HG03575 (cell line): ENCODE data around the gene IL31RA.

Experiments
- ATAC-seq: cut with Tn5 transposase; IDR thresholded peaks from one replicate; pipeline ENCODE4 v1.9.1; 2021; ENCODE audit not compliant: unreplicated experiment, insufficient number of reproducible peaks, low FRiP score; ENCODE audit errors: extremely low read depth

IL31RA gene

DNA sequence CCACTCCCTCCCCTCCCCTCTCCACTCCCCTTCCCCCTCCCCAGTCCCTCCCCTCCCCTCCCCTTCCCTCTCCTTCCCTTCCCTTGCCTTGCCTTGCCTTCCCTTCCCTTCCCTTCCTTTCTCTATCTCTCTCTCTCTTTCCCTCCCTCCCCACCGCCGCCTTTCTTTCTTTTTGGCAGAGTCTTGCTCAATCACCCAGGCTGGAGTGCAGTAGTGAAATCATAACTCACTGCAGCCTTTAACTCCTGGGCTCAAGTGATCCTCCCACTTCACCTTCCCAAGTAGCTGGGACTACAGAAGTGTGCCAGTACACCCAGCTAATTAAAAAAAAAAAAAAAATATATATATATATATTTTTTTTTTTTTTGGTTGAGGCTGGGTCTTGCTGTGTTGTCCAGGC lies 45.5 kb downstream of the IL31RA start:
- no peak for ATAC-seq

DNA sequence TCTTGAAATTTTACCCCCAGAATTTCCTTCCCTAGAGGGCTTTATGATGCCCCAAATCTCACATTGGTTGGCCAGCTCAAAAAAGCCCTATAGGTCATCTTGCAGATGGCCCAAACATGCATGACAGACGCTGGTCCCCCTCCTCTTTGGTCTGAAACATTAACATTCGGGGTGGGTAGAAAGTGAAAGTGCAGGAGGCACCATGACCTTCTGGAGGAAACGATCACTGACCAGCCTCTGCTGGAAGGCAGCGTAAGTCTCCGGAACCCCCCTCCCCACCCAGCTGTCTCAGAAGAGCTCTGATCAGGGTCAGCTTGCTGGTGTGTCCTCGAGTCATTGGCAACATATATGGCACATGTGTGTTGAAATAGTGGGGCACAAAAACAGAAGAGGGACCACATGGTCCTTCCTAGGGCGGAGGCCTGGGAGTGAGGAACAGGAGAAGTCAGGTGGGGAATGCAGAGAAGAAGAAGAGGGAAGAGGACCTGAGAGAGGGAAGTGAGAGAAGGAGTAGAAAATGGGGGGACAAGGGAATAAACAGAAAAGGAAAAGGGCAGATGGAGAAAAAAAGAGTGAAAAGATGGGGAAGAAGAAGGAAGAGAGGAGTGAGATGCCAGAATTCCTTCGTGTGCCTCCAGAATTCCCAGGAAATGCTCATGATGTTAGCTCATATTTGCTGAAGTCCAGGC lies 46.2 kb downstream of the IL31RA start:
- no peak for ATAC-seq

DNA sequence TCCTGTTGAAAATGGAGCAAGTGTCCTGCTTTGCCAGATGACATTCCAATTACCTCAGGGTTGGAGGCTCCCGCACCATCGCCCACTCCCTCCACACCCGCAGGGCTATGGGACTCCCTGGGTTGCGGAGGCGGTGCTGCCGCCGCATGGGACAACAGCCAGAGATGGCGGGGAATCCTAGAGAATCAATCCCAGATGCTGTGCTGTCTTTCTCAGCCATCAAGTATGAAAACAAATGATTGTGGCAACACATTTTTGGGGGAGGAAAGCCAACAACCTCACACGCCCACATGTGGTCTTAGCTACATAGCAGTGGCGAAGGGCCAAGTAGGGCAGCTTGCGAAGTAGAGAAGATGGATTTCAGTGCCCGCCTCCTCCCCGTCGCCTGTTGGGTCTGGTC lies 46.7 kb downstream of the IL31RA start:
- no peak for ATAC-seq

DNA sequence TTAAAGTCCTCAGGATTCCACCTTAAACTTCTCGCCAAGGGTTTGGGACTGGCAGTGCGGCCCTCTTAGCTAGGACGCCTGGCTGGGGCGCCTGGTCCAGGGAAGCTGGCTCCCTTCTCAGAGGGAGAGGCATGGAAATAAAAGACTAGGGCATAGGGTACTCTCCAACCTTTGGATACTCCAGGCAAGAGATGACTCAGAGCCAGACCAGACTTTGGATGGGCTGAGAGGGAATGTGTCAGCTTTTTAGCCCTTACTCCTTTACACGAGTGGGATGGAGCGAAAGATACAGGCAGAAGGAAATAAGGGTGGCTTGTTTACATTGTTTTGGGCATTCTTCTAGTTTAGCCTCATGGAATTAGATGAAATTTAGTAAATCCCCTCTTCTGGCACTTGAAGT lies 48.2 kb downstream of the IL31RA start:
- no peak for ATAC-seq

DNA sequence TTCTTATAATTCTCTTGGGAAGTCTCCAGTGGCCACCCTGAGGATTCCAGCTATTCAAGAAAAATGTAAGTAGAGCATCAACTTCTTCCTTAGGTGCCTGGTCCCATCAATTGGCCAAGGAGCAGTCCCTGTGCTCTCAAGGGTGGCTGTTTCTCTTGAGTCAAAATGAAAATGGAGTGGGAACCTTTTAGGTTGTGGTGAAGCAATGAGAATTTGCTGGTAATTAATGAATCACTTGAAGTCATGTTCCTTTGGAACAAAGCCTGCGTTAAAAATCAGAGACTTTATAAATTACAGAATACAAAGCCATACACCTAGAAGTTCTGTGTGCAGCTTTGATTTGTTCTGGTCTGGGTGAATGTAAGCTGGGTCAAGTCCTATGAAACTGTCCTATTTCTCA lies 48.9 kb downstream of the IL31RA start:
- no peak for ATAC-seq

DNA sequence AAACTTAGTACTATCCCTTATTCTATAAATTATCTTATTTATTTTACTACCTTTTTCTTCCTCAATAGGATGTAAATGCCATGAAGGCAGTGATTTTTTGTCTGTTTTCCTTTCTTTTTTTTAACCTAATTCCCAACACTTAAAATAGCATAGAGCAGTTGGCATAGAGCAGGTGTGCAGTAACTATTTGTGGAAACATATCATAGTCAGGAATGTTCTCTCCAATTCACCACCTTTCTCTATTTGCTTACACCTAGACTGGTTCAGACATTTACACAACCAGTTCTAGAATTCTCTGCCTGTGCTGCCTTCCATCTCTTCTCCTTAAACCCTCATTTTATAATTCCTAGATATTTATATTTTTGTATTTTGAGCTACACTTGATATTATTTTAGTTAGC lies 49.6 kb downstream of the IL31RA start:
- ATAC-seq = no peak

DNA sequence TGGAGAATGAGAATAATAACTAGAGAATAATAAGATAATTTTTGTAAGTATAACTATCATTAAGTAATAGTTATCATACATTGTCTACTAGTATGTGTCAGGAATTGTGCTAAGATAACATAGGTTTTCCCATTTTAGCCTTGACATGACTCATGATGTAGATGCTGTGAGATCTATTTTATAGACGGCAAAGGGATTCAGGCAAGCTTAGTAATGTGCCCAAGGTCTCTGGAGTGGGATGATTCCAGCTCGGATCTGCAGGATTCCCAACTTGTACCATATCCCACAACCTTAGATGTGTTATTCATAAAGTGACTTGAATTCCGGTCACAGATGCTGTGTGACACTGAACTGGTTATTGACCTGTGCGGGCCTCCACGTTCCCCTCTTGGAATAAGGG lies 51.5 kb downstream of the IL31RA start:
- ATAC-seq = no peak

DNA sequence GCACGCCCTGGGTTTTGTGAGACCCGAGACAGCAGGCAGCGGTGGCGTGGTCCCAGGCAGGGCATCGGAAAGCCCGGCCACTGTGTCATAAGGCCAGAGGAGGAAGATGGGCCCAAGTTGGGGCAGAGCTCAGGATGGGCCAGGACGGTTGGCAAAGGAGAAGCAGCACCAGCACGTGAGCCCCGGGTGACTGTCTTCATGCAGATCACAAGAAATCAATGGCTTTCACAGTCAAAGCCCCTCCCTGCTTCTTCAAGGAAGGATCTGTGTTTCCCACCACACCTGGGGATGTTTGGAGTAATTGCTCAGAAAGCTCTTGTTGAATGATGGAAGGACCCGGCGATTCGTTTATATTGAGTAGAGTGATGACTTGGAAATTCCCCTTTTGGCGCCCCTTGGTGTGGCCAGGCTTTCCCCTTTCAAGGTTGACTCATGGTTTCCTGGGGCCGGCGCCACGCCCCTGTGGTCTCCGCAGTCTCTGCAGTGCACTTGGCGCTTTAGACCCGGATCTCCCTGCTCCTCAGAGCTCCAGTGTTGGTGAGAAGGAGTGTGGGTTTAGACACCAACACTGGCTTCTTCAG lies 52.1 kb downstream of the IL31RA start:
- peak; percentile 73 for ATAC-seq

DNA sequence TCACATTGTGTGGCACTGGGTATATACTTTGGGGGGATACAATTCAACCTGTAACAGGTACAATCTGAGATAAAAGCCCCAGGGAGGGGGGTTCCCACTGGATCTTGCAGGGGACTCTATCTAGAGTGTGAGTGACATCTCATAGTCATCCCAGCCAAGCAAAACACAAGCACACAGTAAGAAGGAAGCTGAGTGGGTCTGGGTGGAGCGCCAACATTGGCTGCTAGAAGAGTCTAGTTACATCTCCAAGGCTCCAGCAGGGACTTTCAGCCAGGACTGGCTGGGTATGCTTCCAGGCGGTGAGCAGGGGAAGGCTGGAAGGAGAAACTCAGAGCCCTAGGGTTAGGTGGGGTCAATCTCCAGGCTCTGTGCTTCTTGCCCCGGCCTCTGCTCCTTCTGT lies 53.0 kb downstream of the IL31RA start:
- ATAC-seq = no peak

DNA sequence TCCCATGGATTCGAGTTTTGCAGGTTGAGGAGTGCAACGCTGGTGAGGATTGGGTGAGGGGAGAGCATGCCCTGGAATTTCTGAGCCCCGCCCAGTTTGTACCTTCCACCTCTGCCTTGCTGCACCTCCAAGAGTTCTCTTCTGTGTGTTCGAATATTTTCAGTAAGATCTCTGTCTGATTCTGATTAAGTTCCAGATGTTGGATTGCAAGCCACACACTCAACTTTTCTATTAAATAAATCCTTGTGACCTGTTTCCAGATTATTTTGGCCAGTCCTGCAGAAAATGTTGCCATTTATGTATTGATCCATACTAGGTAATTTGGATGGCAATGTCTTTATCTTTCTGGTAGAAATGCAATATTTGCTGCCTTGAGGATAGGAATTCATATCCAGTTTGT lies 54.1 kb downstream of the IL31RA start:
- no peak for ATAC-seq

DNA sequence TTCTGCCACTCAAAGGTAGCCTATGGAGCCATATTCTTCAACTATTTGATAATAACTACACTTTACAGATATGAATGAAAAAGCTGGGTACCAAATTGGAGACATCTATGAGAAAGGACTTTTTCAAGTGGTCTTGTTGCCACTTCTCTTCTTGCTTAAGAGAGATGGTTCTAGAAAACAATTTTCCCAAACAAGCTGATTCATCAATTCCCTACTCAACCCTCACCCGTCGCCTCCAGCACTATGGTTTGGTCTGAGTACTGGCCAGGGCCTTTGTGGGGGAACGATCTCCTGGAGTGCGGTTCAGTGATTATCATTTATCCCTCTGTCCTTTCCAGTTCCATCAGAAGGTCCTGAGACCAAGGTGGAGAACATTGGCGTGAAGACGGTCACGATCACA lies 56.8 kb downstream of the IL31RA start:
- ATAC-seq = no peak

DNA sequence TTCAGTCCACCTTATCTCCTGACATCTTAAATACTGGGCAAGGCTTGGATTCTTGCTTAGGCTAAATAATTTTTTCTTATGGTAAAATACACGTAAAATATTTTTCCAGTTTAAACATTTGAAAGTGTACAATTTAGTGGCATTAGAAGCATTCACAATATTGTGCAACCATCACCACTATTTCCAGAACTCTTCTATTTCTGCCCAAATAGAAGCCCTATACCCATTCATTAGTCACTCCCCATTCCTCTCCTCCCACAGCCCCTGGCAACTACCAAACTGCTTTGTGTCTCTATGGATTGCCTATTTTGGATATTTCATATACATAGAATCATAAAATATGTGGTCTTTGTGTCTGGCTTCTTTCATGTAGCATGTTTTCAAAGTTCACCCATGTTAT lies 57.6 kb downstream of the IL31RA start:
- no peak for ATAC-seq

DNA sequence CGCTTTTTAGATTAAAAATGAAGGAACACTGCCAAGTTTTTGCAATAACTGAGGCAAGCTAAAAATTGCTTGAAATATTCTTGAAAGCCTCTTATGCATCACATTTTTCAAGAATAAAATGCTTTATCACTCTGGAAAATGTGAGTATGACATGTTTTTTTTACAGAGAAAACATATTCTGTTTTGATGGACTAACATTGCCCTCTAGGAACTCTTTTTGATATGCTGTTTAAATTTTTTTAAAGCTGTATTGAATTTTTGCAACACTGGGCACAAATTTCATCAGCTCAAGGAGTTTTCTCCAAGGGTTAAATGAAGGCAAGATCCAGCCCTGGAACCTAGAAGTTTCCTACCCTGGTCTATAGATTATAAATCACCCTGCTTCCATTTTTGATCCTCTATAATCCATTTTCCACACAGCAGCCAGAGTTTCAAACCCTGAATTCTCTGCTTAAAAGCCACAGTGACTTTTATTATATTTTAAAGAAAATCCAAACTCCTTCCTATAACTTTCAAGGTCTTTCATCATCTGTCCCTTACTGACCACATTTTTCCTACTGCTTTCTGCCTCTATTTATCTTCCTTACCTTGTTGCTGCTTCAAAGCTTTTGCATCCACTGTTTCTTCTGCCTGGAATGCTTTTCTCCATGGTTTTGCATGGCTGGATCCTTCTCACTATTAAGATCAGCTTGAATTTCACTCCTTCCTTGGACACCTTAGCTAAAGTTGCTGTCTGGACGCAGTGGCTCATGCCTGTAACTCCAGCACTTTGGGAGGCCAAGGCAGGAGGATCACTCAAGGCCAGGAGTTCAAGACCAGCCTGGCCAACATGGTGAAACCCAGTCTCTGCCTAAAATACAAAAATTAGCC lies 60.9 kb downstream of the IL31RA start:
- ATAC-seq = no peak

DNA sequence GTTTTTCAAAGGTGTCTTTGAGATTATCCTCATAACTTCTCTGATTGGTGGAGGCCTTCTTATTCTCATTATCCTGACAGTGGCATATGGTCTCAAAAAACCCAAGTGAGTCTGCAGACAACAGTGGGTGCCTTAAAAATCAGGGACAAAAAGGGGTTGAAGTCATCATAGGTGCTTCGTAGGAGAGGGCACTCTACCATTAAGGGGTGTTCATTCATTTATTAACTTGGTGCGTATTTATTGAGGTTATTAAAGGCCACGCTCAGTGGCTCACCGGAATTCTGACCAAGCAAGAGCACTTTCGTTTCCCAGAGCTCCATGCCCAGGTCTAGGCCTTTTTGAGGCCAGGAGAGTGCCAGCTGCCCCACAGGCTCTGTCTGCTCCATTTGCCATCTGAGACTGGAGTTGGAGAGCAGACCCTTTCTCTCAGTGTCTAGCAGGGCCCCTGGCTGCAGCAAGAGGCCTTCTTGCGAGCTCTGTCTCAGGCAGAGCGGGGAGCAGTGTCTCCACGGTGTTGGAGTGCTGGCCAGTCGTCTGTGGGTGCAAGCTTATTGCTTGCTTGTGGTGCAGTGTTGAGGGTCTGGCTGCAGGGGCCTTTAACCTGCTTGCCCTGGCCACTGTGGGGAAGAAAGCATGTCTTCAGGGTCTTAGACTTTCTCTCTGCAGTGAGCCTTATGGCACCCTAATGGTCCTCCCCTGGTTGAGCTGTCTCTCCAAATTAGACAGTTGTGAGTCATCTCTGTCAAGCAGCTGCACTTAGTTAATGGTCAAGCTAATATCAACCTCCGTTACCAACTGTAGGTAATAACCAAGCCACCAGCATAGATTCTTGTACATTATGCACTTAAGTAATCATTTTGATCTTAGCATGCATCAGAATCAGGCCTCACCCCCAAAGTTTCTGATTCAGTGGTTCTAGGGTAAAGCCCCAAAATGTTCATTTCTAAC lies 62.6 kb downstream of the IL31RA start:
- peak; percentile 89 for ATAC-seq

DNA sequence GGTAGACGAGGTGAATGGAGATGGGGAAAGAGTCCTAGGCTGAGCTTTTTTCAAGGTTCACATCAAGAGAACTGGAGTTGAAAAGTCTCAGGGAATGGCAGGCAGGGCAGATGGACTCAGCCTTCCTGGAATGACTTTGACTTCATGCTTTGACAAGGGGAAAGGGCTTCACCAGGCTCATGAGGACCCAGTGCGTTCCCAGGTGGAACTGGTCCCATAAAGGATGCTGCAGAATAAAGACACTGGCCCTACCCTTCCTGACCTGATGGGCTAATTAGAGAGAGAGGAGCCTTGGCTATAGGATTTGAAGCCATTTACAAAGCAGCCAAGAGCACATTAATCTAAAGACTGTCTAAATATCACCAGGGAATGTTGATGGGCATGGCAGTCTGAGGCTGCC lies 63.8 kb downstream of the IL31RA start:
- ATAC-seq = no peak

DNA sequence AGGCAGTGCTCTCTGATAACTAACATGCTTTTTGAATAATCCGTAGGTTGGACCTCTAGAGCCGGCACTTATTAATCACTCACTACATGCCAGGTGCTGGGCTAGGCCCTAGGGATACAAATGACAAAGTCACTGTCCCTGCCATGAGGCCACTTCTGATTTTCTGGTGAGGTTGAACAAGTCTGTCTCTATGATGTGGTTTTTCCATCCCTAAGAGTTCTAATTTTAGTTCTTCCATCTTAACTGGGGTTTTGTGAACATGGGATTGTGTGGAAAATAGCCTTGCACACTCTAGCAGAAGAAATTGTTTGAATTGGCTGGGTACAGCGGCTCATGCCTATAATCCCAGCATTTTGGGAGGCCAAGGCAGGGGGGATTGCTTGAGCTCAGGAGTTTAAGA lies 64.6 kb downstream of the IL31RA start:
- no peak for ATAC-seq

DNA sequence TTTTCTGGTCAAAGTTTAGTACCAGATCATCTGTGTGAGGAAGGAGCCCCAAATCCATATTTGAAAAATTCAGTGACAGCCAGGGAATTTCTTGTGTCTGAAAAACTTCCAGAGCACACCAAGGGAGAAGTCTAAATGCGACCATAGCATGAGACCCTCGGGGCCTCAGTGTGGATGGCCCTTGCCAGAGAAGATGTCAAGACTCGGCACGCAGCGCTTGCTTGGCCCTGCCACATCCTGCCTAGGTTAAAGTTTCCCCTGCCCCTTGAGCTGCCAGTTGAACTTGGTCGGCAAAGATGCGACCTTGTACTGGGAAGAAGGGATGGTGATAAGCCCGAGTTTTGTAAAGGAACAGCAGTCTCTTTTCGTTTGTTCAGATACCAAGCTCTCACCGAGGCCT lies 65.8 kb downstream of the IL31RA start:
- no peak for ATAC-seq

DNA sequence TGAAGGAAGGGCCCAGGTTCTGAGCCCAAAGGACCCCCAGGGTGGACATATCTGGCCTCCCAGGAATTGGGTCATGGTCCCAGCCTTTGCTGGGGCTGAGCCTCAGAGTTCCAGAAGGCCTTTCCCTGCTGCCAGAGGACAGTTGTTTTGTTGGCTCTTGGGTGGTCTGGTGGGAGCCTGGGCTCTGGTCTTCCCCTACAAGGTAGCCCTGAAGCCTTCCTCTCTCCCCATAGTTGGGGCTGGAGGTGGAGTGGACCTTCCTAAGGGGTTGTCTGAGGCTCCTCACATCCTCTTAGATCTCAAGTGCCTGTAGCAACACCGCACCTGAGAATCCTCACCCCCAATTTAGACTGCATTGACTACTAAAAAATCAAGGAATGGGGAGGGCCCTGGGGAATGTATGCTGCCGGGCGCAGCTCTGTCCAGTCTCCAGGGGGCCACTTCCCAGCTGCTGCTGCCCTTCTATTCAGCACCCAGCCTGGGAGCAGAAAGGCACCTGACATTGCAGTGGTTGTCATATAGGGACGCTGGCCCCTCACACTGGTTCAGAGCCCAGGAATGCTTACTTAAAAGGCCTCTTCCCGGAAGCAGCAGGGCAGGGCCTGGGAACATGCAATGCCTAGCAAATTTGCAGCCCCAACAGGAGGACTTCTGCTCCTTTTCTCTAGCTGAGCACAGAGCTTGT lies 66.4 kb downstream of the IL31RA start:
- no peak for ATAC-seq
